NCI-H146 treated with DMSO at 0.1 percent for 48 hours (cell line): ENCODE results near the gene BEAN1.

Experiments used
- DNase-seq: peaks from one replicate; lab custom pipeline; 2025; ENCODE audit not compliant: unreplicated experiment; lab: John Stamatoyannopoulos, UW

BEAN1 gene, protein sequence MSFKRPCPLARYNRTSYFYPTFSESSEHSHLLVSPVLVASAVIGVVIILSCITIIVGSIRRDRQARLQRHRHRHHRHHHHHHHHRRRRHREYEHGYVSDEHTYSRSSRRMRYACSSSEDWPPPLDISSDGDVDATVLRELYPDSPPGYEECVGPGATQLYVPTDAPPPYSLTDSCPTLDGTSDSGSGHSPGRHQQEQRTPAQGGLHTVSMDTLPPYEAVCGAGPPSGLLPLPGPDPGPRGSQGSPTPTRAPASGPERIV

DNA sequence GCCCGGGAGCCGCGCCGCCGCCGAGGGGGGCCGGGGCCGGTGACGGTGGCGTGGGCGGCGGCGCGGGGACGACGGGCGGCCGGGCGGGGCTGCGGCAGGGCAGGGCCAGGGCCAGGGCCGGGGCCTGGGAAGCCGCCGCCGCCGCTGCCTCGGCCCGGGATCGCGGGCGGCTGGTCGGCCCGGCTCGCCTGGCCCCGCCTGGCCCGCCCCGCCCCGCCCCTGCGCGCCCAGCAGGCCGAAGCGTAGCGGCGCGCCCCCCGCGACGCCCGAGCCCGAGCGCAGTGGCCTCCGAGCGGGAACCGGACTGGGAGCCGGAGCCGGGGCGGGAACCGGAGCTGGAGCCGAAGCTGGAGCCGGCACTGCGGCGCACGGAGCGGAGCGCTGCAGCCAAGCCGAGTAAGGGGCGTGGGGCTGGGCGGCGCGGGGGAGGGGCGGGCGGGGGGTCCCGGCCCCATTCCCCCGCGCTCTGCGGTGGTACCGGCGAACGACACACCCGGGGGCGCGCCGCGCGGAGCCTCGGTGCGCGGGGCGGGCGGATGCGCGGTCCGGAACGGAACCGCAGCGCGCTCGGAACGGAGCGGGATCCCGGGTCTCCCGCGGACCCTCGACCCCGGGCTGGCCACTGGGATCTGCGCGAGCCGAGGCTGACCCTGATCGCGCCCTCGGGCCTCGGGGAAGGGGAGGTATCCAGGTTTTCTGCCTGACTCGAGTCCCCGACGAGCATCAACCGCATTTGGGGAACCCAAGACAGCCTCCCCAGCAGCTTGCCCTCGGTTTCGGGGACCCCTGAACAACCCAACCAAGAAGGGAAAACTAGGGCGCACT is at the start of gene BEAN1:
BEAN1 (plus strand) TSS at position 260 of the 825 bp plus-strand sequence. CDS start 10,382 bp downstream, outside the sequence.
- DNase-seq: no peak

DNA sequence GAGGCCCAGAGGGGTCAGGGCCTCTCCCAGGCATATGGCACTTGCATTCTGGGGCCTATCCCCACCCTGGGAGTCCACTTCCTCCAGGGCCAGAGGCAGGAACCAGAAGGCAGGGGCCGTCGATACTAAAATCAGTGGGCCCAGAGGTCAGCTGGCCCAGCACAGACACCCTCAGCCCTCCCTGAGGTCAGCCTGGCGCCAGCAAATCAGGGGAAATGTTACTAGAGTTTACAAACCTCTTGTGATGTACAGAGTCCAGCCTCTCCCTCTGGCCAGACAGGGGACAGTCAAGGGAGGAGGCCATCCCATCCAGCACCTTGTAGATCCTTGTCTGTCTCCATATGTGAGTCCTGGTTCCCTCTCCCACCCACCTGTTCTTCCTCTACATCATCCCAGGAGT is 49.8 kb upstream of the BEAN1 start:
- no peak for DNase-seq

DNA sequence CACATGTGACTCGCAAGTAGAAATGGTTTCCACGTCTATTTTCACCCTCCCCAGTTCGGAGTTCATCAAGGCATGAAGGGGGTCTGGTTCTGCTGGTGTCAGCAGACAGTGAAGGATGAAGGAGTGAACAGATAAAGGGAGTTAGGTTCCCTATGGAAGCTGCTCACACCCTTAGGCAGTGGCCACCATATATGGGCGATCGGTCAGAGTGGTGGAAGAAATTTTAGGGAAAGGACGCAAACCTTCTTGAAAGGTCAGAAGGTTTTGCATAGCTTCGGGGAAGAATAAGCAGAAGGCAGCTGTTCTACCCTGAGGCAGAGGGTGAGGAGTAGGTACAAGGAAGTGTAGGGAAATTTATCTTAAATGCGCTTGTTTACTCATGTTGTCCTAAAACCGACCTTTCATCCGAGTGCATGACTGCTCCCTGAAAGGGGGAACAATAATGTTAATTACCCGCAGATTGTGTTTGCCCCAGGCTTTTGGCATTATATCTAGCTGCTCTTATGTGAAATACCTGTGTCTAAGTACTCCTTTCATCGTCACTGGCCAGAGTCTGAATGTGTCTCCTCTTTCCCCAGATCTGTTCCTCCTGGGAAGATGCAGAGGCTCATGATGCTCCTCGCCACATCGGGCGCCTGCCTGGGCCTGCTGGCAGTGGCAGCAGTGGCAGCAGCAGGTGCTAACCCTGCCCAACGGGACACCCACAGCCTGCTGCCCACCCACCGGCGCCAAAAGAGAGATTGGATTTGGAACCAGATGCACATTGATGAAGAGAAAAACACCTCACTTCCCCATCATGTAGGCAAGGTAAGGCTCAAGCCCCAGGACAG is 48.1 kb upstream of the BEAN1 start:
- no peak for DNase-seq

DNA sequence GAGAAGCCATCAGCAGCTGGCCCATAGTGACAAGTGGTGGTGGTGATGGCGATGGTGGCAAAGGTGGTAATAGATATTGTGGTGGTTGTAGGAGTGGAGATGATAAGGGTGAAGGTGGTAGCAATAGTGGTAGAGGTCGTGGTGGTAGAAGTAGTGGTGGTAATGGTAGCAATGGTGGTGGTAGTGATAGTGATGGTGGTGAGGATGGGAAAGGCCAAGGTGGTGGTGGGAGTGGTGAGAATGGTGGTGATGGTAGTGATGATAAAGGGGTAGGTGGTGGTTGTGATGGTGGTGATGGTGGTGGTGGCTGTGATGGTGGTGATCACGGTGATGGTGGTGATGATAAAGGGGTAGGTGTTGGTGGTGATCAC is 47.5 kb upstream of the BEAN1 start:
- DNase-seq: no peak

DNA sequence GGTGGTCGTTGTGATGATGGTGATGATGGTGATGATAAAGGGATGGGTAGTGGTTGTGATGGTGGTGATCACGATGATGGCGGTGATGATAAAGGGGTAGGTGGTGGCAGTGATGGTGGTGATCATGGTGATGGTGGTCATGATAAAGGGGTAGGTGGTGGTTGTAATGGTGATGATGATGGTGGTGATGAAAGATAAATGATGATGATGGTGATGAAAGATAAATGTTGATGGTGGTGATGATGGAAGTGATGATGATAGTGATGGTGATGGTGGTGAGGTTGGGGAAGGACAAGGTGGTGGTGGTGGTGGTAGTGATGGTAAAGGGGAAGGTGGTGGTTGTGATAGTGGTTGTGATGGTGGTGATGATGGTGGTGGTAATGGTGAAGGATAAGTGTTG is 46.7 kb upstream of the BEAN1 start:
- DNase-seq: no peak

DNA sequence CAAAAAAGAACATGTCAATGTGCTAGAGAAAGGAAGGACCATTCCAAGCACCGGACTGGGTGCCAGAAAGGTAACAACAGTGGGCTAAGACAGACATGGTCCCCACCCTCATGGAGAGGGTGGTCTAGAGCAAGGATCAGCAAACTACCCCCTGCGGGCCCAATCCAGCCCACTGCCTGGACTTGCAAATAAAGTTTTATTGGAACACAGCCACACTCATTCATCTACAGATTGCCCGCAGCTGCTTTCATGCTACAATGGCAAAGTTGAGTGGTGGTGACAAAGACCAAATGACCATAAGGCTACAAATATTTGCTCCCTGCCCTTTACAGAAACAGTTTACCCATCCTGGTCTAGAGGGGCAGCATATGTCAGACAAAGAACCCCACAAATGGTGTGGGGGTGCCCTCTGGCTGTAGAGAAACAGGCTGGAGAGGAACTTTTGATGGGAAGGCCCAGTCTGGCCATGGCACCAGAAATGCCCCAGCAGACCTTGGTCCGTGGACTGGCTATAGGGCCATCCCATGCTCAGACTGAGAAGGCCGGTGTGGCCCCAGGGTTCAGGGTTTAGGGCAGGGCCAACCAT is 45.4 kb upstream of the BEAN1 start:
- DNase-seq: no peak

DNA sequence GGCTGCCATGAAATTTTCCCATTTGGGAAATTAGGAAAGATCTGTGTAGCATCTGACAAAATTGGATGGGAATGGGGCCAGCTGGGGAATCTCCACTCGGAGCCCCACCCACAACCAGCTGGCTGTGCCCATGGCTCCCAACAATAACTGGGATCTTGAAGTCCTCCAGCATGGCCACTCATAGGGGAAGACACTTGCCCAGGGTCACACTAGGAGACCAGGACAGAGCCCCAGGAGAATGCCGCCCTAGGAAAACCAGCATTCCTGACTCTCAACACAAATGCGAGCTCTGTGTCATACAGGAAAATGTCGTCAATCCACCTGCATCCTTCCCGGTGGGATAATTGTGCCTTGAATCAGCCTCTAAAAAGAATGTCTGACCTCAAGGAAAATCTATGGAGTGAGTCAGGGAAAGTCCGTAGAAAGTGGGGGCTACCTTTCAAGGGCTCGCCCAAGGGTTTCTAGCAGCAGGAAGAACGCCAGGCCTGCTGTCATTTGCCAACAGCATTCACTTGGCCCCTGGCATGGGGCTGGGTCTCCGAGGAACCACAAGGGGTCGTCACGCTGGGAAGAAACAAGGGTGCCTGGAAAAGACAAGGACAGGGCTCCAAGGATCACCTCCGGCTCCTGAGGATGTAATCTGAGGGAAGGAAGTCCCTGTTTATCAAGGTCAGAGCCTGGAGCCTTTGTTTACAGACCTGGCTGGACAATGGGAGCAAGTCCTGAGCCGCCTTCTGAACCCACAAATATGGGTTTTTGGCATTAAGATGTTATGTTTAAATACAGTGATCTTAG is 44.7 kb upstream of the BEAN1 start:
- DNase-seq: no peak

DNA sequence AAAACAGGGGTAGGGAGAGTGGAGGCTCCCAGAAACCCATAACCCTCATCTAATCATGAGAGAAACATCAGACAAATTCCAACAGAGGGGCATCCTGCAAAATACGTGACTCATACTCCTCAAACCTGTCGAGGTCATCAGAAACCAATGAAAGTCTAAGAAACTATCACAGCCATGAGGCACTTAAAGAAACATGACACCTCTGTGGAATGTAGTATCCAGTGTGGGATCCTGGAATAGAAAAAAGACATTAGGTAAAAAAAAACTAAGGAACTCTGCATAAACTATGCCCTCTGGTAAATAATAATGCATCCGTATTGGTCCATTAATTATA is 44.2 kb upstream of the BEAN1 start:
- no peak for DNase-seq

DNA sequence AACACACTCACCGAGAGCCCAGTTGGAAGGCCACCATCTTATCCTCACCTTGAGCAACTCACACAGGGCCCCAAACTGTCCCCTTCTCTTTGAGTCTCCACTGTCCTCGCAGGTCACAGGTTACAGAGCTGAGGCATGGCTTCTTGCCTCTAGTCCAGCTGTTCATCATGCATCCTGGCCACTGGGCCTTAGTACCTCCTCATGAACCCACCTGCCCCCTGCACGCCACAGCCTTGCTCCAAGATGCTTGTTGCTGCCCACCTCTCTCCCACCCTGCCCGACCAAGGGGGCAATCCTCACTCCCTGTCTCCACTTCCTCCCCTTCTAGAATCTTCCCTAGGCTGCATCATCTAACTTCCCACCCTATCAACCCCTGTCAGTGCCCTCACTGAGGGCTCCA is 43.5 kb upstream of the BEAN1 start:
- DNase-seq: no peak

DNA sequence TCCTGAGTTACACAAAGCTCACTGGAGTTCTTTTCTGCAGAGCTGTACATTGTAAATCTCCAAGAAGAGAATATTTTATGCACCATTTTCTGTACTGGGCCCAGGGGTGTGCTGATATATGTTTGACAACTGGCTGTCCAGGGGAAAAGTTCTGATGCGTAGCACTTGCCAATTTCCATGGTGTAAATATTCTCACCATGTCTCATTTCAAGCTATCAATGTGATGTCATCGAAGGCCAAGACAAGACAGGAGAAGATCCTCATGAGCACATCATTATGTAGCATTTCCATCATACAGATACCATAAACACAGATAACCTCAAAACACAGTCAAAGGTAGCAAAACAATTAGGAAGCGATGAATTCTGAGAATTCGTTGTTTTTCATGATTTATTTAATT is 41.7 kb upstream of the BEAN1 start:
- DNase-seq: no peak

DNA sequence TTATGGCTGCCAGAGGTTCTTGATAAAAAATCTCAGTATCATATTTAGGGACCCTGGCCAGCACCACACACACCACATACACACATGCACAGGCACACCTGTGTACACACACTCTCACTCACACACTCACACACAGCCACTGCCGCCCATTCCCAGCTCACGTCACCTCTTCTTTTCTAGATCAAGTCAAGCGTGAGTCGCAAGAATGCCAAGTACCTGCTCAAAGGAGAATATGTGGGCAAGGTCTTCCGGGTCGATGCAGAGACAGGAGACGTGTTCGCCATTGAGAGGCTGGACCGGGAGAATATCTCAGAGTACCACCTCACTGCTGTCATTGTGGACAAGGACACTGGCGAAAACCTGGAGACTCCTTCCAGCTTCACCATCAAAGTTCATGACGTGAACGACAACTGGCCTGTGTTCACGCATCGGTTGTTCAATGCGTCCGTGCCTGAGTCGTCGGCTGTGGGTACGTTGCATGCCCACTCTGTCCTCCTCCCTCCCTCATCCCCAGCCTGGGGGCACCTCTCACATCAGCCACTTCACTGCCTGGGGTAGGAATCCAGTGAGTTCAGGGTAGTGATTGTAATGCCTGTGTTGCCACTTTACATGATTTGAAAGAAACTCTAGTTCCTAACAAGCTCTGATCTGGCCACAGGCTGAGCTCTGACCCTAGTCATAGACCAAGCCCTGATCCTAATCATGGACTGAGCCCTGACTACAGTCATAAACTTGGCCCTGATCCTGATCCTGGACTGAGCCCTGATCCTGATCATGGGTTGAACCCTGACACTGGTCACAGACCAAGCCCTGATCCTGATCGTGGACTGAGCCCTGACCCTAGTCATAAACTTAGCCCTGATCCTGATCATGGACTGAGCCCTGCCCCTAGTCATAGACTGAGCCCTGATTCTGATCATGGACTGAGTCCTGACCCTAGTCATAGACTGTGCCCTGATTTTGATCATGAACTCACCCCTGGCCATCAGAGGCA is 40.2 kb upstream of the BEAN1 start:
- DNase-seq: no peak

DNA sequence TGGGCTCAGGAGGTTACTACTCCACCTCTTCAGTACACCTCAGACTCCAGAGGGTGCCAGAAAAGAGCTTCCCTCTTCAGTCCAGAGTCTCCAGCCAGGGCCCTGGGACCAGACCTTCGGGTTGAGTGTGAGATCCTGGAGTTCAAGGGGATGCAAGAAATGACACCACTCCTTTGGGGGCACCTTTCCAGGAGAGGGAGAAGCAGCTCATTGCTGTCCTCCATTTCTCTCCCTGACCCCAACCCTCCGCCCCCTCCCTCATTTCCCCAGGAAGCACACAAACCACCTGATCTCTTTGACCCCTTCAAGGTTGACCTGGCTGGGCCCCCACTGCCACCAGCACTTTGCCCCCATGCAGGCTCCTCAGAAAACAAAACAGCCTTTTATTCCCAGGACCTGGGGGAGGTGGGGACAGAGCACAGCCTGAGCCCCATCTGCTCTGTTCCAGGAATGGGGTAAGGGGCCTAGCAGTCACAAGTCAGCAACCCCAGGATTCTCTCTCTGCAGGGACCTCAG is 39.2 kb upstream of the BEAN1 start:
- no peak for DNase-seq

DNA sequence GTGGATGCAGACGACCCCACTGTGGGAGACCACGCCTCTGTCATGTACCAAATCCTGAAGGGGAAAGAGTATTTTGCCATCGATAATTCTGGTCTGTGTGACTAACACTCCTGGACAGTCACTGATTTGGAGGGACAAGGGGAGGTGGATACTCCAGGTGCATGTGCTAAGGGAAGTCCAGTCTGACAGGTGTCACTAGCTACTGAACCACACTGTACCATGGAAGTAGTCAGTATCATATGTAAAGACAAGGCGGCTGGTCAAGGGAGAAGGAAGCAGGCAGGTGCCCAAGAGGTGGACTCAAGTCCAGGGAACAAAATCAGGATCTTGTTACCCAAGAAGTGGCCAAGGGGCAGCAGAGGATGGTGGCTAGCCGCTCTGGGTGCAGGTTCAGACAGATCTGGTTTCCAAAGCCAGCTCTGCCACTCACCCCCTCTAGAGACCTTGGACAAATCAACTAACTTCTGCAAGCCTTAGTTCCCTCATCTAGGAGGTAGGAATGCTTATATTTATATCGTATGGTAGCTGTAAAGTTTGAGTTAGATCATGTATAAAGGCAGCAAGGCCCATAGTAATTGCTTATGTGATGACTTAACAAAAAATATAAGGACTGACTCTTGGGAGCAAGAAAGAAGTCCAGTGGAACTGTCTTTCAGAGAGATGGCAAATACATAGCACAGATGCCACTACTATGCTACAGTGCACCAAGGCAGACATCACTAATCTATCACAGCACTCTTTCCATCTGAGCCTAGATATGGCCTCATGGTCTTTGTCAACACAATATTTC is 38.5 kb upstream of the BEAN1 start:
- no peak for DNase-seq

DNA sequence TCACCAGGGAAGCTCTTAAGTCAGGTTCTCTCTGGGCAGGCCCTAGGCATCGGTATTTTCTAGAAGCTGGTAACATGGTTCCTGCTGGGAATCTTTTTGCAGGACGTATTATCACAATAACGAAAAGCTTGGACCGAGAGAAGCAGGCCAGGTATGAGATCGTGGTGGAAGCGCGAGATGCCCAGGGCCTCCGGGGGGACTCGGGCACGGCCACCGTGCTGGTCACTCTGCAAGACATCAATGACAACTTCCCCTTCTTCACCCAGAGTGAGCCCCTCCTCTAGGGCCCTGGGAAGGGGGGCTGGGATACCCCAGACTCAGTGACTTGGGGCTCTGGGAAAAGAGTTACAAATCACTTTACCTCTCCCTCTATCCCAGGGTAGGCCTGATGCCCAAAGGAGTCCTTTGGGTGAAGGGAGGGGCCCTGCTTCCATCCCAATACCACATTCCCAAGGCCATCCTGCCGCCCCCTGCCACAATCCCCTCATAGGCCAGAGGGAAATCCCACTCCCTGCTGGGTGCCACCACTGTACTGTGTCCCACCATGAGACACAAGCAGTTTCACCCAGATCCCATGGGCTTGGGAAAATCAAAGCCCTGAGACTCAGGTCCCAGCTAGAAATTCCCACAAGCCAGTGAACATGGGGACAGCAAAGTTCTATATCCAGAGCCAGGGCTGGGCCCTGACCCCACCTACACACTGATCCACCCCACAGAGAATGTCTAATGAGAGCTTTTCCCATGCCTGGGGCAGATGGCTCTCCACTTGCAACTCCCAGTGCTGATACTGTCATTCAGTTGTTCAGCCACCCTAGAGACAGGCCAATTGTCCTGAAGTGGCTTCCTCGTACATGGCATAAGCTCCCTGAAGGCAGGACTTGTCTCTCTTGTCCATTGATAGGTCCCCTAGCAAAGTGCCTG is 37.6 kb upstream of the BEAN1 start:
- no peak for DNase-seq

DNA sequence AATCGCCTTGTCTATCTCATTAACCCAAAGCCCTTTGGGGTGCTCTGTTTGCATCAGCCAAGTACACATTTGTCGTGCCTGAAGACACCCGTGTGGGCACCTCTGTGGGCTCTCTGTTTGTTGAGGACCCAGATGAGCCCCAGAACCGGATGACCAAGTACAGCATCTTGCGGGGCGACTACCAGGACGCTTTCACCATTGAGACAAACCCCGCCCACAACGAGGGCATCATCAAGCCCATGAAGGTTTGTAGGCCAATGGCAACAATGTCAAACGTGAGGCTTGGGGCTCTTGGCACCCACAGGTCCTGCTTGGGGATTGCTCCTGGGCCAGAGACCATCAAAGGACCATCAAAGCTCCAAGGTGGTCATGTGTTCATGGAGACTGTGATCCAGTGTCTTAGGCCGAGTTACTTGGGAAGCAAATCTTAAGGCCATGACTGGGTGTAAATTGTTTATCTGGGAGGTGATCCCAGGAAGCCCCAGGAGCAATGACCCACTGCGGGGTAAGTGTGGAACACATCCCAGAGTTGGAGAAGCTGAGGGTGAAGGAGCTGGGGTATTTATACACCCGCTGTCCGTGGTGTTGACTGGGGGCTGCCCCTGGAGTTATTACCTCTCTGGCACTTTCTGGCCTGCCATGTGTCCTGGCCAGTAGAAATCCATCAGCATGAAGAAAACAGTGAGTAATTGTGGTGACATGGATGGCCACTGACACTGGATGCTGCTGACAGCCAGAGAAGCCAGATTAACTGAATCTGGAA is 36.6 kb upstream of the BEAN1 start:
- DNase-seq: no peak

DNA sequence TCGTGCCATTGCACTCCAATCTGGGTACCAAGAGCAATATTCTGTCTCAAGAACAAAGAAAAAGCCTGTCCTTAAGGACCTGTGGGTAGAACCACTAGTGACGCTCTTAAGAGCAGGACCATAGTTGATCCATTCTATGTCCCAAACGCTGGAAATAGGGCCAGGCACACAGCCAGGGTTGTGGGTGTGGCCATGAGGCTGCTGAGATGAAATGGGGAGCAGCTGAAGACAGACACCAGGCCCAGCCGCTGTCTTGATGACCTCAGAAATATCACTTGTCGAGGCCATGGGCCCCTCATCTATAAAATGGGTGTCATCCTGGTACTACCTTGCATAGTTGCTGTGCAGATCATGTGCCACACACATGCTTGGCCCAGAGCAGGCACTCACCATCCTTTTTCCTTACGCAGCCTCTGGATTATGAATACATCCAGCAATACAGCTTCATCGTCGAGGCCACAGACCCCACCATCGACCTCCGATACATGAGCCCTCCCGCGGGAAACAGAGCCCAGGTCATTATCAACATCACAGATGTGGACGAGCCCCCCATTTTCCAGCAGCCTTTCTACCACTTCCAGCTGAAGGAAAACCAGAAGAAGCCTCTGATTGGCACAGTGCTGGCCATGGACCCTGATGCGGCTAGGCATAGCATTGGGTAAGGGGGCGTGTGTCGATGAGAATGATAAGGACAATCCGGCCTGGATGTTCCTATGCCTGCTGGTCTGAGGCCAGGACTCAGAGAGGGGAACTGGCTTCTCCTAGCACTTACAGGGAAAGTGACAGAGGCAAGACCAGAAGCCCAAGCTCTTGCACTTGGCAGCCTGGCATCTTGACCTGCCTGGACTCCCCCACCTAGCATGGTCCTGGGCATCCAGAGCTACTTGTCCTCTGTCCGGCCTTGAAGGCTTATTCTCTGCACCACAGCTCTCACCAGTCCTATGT is 35.1 kb upstream of the BEAN1 start:
- DNase-seq: no peak
